GM21423 (cell line): Measurements from ENCODE around the gene VAPB.

Experiments used
- ATAC-seq: cut with Tn5 transposase; IDR thresholded peaks from one replicate; pipeline ENCODE4 v1.9.1; 2021; ENCODE audit warnings: mild to moderate bottlenecking, moderate library complexity; ENCODE audit not compliant: unreplicated experiment

The VAPB gene

DNA sequence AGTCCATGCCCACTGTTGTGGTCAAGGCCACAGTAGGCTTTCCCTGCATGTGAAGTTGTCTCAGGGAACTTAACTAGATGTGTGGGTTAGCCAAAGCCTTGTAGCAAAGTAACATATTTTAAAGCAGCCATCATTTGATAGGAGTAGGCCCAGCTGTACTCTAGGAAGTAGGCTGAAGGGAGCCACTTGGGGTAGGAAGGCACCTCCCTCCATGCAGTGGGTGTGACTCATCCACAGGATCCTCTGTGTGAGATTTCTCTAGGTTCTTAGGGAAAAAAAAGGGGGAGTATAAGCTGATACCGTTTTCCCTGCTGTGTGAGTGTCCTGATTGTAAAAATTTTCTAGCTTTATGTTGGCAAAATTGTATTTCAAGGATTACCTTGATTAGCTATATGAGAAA is 44.7 kb downstream of the VAPB start:
- no peak for ATAC-seq

DNA sequence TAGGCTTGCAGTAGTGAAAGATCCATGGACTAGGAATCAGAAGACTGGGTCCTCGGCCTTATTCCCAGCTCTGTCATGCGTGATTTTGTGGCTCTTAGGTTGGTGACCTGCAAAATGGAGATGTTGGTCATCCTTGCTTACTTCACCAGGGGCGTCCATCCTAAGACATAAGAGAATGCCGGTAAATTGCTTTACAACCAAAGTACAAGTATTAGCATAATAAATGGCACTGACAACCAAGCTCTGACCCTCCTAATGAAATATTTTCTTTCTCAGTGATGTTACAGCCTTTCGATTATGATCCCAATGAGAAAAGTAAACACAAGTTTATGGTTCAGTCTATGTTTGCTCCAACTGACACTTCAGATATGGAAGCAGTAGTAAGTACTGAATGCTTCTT is 45.3 kb downstream of the VAPB start:
- no peak for ATAC-seq

GRCh38 chr20:58435237-58435636 is 46.2 kb downstream of the VAPB start:
- no peak for ATAC-seq

- peak; percentile 88 for ATAC-seq
Measured at GRCh38 chr20:58436868-58437645, 48.0 kb downstream of the VAPB start.

- ATAC-seq, result no peak
Measured at GRCh38 chr20:58438970-58439808, 50.2 kb downstream of the VAPB start.

- no peak for ATAC-seq
Measured at GRCh38 chr20:58440021-58440767, 51.2 kb downstream of the VAPB start.

GRCh38 chr20:58441723-58442122 is 52.7 kb downstream of the VAPB start:
- no peak for ATAC-seq

GRCh38 chr20:58444746-58445255 is 55.8 kb downstream of the VAPB start:
- no peak for ATAC-seq

DNA sequence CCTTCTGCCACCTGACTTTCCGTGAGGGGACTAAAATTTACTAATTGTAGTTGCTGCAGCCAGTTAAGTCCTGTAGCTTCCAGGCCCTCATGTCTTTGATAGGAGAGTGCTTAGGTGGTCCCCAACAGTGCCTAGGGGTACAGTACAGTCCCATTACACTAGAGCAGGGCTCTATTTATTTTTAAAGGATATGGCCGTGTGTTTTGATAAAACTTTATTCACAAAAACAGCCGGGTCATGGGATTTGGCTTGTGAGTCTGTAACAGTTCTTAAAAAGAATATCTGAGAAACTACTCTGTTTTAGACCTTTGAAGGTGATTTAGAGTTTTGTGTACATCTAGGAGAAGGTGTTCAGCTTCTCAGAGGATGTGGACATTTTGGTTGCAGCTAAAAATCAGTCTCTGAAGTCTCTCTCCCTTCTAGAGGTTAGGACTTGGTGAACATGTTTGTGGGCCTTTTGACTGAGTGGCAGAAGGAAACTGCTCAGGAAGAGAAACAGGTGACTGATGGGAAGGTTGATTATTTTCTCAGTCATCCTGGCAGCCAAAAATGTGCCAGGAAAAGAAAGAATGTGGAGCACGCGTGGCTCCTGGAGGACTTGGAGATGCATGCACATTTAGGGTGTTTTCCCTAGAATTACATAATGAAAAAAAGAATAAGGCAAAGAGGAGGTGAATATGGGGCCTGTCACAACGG is 57.4 kb downstream of the VAPB start:
- no peak for ATAC-seq

DNA sequence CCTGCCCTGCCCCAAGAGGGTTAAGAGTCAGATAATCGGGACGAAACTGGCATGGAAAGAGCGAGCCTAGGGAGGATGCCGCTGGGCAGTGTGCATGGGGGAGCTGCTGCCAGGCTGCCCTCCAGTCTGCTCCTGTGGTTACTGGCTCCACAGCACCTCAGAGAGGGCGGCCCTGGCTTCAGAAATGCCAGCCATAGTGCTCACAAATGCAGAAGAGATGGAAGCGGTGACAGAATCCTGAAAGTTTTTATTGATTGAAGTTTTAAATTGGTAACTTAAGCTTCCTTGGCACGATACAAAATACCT is 57.9 kb downstream of the VAPB start:
- no peak for ATAC-seq

GRCh38 chr20:58447511-58448391 is 58.7 kb downstream of the VAPB start:
- no peak for ATAC-seq

DNA sequence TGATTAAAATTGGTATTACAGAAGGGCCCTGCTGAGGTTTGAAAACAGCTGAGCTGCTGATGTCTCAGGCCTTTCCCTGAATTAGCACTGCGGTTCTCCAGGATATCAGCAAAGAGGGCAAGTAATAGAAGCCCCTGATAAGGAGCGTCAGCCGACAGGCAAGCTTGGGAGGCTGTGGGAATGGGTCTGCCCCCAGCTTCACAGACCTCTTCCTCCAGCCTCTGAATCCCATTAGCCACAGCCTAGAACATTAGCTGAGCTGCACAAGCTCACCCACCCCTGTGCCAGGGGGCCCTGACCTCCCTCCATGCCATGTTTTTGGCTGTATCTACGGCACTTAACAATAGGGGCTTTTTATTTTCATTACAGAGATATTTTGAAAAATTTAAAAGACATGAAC is 59.9 kb downstream of the VAPB start:
- no peak for ATAC-seq

DNA sequence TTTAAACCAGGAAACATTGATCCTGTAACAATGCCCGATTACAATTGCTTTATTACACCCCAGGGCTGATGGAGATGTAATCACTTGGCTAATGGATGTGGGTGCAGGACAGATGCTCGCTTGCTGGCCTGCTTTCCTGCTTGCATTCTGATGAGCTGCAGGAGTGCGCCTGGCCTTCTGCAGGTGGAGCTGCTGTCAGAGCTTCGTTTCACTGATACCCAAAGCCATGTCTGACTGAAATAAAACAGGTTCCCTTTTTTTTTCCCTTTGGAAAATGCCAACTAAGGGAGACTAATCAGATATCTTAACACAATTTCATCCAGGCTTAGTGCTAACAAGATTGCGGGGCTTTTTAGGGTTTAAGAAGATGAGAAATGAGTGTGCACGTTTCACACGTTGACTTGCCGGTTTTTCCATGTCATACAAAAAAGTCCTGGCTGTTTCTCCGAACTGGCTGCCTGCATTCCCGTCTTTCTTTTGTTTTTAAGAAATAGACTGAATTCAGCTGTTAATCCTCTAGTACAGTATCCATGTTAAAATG is 60.7 kb downstream of the VAPB start:
- no peak for ATAC-seq

GRCh38 chr20:58450254-58450653 is 61.2 kb downstream of the VAPB start:
- ATAC-seq, result no peak

DNA sequence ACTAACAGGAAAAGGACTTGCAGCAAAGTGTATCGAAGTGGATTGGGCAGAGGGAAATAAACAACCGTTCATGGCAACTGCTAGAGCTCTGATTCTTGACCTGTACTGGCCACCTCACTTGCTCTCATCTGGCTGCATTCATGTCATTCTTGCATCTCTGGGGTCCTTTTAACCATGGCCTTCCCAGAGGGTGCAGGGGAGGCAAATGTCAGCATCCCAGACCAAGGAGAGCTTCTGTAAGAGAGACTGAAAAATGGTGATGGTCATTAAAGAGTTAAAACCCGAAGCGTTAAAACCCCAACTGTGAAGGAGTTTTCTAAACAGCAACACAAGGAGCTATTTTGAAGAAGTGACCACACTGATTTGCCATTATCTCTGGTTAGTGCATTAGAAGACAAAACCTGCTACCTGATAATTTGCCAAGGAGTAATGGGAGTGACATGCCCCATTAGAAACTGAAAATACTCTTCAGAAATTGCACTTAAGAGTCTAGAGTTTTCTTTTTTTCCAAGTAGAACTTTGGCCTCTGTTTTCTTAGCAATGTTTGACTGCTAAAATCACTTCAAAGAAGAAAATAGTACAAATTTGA is 63.7 kb downstream of the VAPB start:
- ATAC-seq, result no peak

GRCh38 chr20:58453391-58453790 is 64.4 kb downstream of the VAPB start:
- no peak for ATAC-seq

DNA sequence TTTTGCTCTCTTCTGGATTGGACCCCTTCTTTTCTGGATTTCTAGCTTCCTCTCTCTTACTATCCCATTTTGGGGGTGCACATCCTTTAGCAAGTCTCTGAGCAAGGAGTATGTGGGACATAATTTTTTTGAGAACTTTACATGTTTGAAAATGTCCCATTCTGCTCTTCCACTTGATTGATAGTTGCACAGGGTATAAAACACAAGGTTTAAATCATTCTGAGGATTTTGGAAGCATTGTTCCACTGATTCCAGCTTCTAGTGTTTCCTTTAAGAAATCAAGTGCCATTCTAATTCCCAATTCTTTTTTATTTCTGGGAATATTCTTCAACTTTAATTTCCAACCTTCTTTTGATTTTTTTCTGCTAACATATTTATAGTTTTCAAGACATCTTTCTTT is 65.4 kb downstream of the VAPB start:
- ATAC-seq, result no peak

DNA sequence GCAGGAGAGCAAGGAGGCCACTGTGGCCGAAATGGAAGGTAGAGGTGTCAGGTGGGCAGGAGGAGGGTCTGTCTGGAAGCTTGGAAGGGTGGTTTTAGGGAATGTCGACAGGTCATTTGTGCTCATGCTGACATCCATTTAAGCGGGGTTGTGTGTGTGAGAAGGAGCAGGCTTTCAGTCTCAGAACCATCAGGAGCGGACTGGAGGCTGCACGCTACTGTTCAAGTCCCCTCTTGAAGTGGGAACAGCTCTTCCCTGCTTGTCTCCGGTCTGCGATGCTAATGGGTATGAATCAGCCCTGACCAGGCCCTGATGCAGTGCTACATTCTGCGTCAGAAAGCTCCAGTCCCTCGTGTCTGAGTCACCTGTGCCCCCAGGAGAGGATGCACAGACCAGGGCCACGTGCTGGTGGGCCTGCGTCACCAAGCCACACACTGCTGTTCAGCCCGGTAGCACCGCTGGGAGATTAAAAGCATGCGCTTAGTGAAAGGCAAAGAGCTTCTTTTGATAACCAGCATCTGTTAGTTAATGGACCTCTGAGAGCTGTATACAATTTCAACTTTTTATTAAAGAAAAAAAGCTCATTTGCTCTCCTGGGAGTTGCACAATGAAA is 68.2 kb downstream of the VAPB start:
- ATAC-seq, result no peak
